CD14-positive monocyte (primary cell): ENCODE results near the gene UNC93A. TPM values are rescaled to one million over a fixed set of nuclear protein-coding genes. Genes with fewer than 3 reads are reported as not detected.
"Not testable (repeated sequence)": the region's sequence is repeated elsewhere in the genome, so short reads cannot be mapped to it uniquely, and the experiment has no call there.

Experiments used
- DNase-seq, 3 donors: peaks; one replicate each; pipeline ENCODE4 v3.0.0-alpha.2; 2011 to 2022
- H2AFZ ChIP-seq: 2 replicates; pipeline ENCODE4 v1.6.0; 2012; ENCODE audit warnings: mild to moderate bottlenecking, low read depth, low read length, inconsistent platforms; ENCODE audit not compliant: insufficient read depth, poor library complexity, severe bottlenecking
- H3K27ac ChIP-seq, 2 donors: 1 replicate in 1 of 2; 2 replicates in 1 of 2; pipeline ENCODE4 v1.5.1; 2012 to 2013; ENCODE audit warnings: low read length in 2 of 2, control low read depth in 1 of 2, inconsistent platforms in 1 of 2, low read depth in 1 of 2, mild to moderate bottlenecking in 1 of 2
- H3K27me3 ChIP-seq, 2 donors: one replicate each; pipeline versions ENCODE4 v1.6.0 to v1.6.1; 2011 to 2013; ENCODE audit warnings: low read length in 2 of 2; ENCODE audit not compliant: control insufficient read depth in 2 of 2, insufficient read depth in 2 of 2
- H3K36me3 ChIP-seq, 2 donors: replicated peaks in 1 of 2; 1 replicate in 1 of 2; 2 replicates in 1 of 2; pipeline versions ENCODE4 v1.5.1 to v1.6.1; 2012 to 2013; ENCODE audit warnings: low read length in 2 of 2, control low read depth in 1 of 2, inconsistent platforms in 1 of 2, mild to moderate bottlenecking in 1 of 2; ENCODE audit not compliant: insufficient read depth in 2 of 2, control insufficient read depth in 1 of 2
- H3K4me1 ChIP-seq, 2 donors: 1 replicate in 1 of 2; 2 replicates in 1 of 2; pipeline versions ENCODE4 v1.5.1 to v1.6.1; 2012 to 2013; ENCODE audit warnings: low read length in 2 of 2, control low read depth in 1 of 2, inconsistent platforms in 1 of 2, mild to moderate bottlenecking in 1 of 2, moderate library complexity in 1 of 2; ENCODE audit not compliant: insufficient read depth in 2 of 2, control insufficient read depth in 1 of 2
- H3K4me2 ChIP-seq: replicated peaks from 2 replicates; pipeline ENCODE3; 2012; ENCODE audit warnings: low read length, moderate library complexity, mild to moderate bottlenecking; ENCODE audit not compliant: poor library complexity, severe bottlenecking; ENCODE audit errors: extremely low read depth
- H3K4me3 ChIP-seq, 3 experiments: fragments of 200-600 bp in 1 of 3; sonication (generic) in 1 of 3; replicated peaks in 1 of 3; 1 replicate in 2 of 3; 2 replicates in 1 of 3; pipeline ENCODE4 v1.5.1; 2011 to 2013; ENCODE audit warnings: low read length in 3 of 3, mild to moderate bottlenecking in 3 of 3, control low read depth in 2 of 3, low read depth in 2 of 3, inconsistent platforms in 1 of 3, moderate library complexity in 1 of 3
- H3K79me2 ChIP-seq: 2 replicates; pipeline ENCODE4 v1.6.0; 2012; ENCODE audit warnings: mild to moderate bottlenecking, control low read depth, inconsistent platforms, low read length, moderate library complexity; ENCODE audit not compliant: insufficient read depth
- H3K9ac ChIP-seq: 2 replicates; pipeline ENCODE4 v1.6.0; 2017; ENCODE audit warnings: low read length, mild to moderate bottlenecking; ENCODE audit not compliant: insufficient read depth, poor library complexity, severe bottlenecking
- H3K9me3 ChIP-seq, 2 donors: replicated peaks in 1 of 2; 1 replicate in 1 of 2; 2 replicates in 1 of 2; pipeline versions ENCODE4 v1.5.1 to v1.6.1; 2012 to 2013; ENCODE audit warnings: low read length in 2 of 2, control low read depth in 1 of 2; ENCODE audit not compliant: control insufficient read depth in 1 of 2, insufficient read depth in 1 of 2
- H4K20me1 ChIP-seq: 2 replicates; pipeline ENCODE4 v1.6.0; 2012; ENCODE audit warnings: mild to moderate bottlenecking, low read length, control low read depth, moderate library complexity; ENCODE audit not compliant: insufficient read depth
- H3K27ac Mint-ChIP-seq, 7 donors: one replicate each; pipeline ENCODE4 v1.8.0; 2020; ENCODE audit warnings: mild to moderate bottlenecking in 7 of 7, mixed read lengths in 7 of 7, moderate library complexity in 6 of 7, inconsistent platforms in 2 of 7
- H3K27me3 Mint-ChIP-seq, 3 donors: one replicate each; pipeline ENCODE4 v1.8.0; 2021 to 2022; ENCODE audit warnings: low read depth in 3 of 3, mild to moderate bottlenecking in 3 of 3, mixed read lengths in 3 of 3, moderate library complexity in 3 of 3, inconsistent platforms in 1 of 3
- H3K36me3 Mint-ChIP-seq, 2 donors: one replicate each; pipeline ENCODE4 v1.8.0; 2020; ENCODE audit warnings: mixed read lengths in 2 of 2, inconsistent platforms in 1 of 2, mild to moderate bottlenecking in 1 of 2
- H3K4me1 Mint-ChIP-seq: one replicate; pipeline ENCODE4 v1.8.0; 2020; ENCODE audit warnings: mild to moderate bottlenecking, mixed read lengths
- H3K4me3 Mint-ChIP-seq, 2 donors: one replicate each; pipeline ENCODE4 v1.8.0; 2020; ENCODE audit warnings: mild to moderate bottlenecking in 2 of 2, mixed read lengths in 2 of 2, moderate library complexity in 1 of 2
- H3K9me3 Mint-ChIP-seq, 7 donors: one replicate each; pipeline ENCODE4 v1.8.0; 2020 to 2022; ENCODE audit warnings: mixed read lengths in 7 of 7, mild to moderate bottlenecking in 6 of 7, moderate library complexity in 6 of 7, inconsistent platforms in 2 of 7
- WGBS: methylation state at CpG from one replicate; pipeline ENCODE4 v1.1.5; 2013; ENCODE audit warnings: missing lambda C conversion rate; ENCODE audit not compliant: insufficient coverage; 5-methylcytosine and 5-hydroxymethylcytosine counted together
- intact Hi-C, 2 donors: fragments of 100-400 bp; cut with micrococcal nuclease; formaldehyde crosslinking; loops; one replicate each; pipeline versions ENCODE4 v1.15.0 to v1.15.1; 2023
- polyA plus RNA-seq, 3 donors: library from polyadenylated mRNA; depleted of rRNA in 1 of 3; unstranded in 2 of 3; stranded (reverse) in 1 of 3; fragments of 300-500 nt in 2 of 3; fragments of >200 nt in 1 of 3; fragmentation: Illumina TruSeq in 2 of 3; gene quantifications; 1 replicate in 2 of 3; 2 replicates in 1 of 3; pipeline ENCODE4 v1.2.3, GENCODE V29; 2012 to 2021
- TF ChIP-seq, protein P1 (sequence below): fragments of 200-600 bp; IDR thresholded peaks from one replicate; pipeline ENCODE4 v1.8.0; 2022; ENCODE audit warnings: antibody characterized with exemption, mild to moderate bottlenecking

The UNC93A gene
- polyA plus RNA-seq, 3 donors = not detected

GRCh38 chr6:167279766-167280446, 11.2 kb upstream of the UNC93A start:
- Histone ChIP-seq H2AFZ (no peak overlapping the region), H3K4me3 (no peak overlapping the region), H4K20me1 (no peaks in the 10 kb centered on the region), H3K27me3 (no peaks in the 10 kb centered on the region), H3K9ac (no peak overlapping the region), H3K79me2 (no peaks in the 10 kb centered on the region), H3K4me2 (no peak overlapping the region), H3K36me3 (no peaks in the 10 kb centered on the region), H3K9me3 (no peaks in the 10 kb centered on the region), H3K27ac (no peak overlapping the region), H3K4me1 (no peaks in the 10 kb centered on the region)
- Mint-ChIP-seq H3K9me3 (no peaks in the 10 kb centered on the region), H3K27ac (no peak overlapping the region), H3K4me1 (no peaks in the 10 kb centered on the region), H3K27me3 (peaks cover 8% of the 10 kb centered on the region in 3 donors), H3K4me3 (no peak overlapping the region), H3K36me3 (no peaks in the 10 kb centered on the region)
- TF ChIP-seq, protein P1, sequence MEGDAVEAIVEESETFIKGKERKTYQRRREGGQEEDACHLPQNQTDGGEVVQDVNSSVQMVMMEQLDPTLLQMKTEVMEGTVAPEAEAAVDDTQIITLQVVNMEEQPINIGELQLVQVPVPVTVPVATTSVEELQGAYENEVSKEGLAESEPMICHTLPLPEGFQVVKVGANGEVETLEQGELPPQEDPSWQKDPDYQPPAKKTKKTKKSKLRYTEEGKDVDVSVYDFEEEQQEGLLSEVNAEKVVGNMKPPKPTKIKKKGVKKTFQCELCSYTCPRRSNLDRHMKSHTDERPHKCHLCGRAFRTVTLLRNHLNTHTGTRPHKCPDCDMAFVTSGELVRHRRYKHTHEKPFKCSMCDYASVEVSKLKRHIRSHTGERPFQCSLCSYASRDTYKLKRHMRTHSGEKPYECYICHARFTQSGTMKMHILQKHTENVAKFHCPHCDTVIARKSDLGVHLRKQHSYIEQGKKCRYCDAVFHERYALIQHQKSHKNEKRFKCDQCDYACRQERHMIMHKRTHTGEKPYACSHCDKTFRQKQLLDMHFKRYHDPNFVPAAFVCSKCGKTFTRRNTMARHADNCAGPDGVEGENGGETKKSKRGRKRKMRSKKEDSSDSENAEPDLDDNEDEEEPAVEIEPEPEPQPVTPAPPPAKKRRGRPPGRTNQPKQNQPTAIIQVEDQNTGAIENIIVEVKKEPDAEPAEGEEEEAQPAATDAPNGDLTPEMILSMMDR = no peak
- intact Hi-C loops = loop anchor here in 1 of 2 donors (10.0 kb wide), 1 partner anchor 505 kb away; no protein-coding TSS in a partner anchor
- no peak for DNase-seq
- WGBS = no CpG with 5 or more reads among the region's 3 CpGs

- intact Hi-C loops = loop anchor here in 1 of 2 donors (10.0 kb wide), 1 partner anchor 506 kb away; no protein-coding TSS in a partner anchor
- H3K36me3 ChIP-seq, H3K4me1 Mint-ChIP-seq, H3K9me3 Mint-ChIP-seq, H3K36me3 Mint-ChIP-seq, H3K27ac Mint-ChIP-seq, H3K9me3 ChIP-seq, H4K20me1 ChIP-seq, H3K4me3 ChIP-seq, H3K9ac ChIP-seq, H3K4me2 ChIP-seq, H3K27me3 ChIP-seq, H3K4me3 Mint-ChIP-seq, H3K27ac ChIP-seq, H3K4me1 ChIP-seq, H3K79me2 ChIP-seq, DNase-seq, H3K27me3 Mint-ChIP-seq, H2AFZ ChIP-seq: not testable (repeated sequence)
- 86% methylated on average over 2 of the region's 5 CpGs for WGBS
Measured at GRCh38 chr6:167280466-167280865, 10.6 kb upstream of the UNC93A start.
